Gastrocnemius medialis (tissue), 4 donors: ENCODE results near the gene DBNDD1.

Source experiments
- POLR2A ChIP-seq, 2 donors: fragments of 450-650 bp; IDR thresholded peaks; one replicate each; pipeline ENCODE4 v1.6.1; 2017; ENCODE audit warnings: antibody characterized with exemption in 2 of 2, mild to moderate bottlenecking in 2 of 2, moderate library complexity in 2 of 2
- TF ChIP-seq, protein P1 (sequence below), 5 experiments: fragments of 450-650 bp in 3 of 5; fragments of 200-600 bp in 2 of 5; sonication (generic) in 2 of 5; IDR thresholded peaks in 4 of 5; conservative IDR thresholded peaks in 1 of 5; 1 replicate in 4 of 5; 2 replicates in 1 of 5; pipeline ENCODE4 v1.5.1; 2016 to 2019; ENCODE audit warnings: antibody characterized with exemption in 5 of 5, mild to moderate bottlenecking in 3 of 5, moderate library complexity in 3 of 5

DNA sequence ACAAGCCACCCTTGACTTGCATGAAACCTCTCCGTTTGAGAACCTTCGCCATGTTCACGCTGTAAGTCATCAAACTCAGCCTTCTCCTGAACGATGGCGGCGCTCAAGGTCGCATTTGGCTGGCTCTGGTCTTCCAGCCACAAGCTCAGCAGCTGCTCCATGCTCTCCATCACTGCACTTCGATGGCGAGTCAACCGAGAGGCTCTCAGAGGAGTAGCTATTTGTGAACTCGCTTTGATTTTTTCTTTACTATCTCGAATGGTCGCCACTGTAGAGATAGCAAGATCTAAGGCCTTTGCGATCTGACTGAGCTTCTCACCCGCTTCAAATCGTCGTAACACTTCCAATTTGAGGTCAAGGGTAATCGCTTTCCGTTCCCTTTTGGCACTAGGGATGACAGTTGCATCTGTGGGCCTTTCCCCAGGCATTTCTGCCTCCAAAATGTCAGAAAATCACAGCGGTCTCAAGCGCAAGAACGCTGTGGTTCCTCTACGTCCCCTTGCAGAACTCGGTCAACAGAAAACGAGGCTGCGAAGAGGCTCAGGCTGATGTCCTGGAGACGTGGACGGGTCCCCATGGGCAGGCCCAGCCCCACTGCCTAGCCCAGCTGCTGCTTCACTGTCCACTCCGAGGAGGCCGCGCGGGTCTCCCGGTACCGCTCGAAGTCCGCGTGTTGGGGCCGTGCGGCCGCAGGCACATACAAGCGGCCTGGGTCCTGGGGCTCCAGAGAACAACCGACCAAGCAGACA, 47.6 kb downstream of the DBNDD1 start:
- TF ChIP-seq, protein P1, sequence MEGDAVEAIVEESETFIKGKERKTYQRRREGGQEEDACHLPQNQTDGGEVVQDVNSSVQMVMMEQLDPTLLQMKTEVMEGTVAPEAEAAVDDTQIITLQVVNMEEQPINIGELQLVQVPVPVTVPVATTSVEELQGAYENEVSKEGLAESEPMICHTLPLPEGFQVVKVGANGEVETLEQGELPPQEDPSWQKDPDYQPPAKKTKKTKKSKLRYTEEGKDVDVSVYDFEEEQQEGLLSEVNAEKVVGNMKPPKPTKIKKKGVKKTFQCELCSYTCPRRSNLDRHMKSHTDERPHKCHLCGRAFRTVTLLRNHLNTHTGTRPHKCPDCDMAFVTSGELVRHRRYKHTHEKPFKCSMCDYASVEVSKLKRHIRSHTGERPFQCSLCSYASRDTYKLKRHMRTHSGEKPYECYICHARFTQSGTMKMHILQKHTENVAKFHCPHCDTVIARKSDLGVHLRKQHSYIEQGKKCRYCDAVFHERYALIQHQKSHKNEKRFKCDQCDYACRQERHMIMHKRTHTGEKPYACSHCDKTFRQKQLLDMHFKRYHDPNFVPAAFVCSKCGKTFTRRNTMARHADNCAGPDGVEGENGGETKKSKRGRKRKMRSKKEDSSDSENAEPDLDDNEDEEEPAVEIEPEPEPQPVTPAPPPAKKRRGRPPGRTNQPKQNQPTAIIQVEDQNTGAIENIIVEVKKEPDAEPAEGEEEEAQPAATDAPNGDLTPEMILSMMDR (IDR thresholded peaks at IDR 0.05 in 4 of 5, conservative IDR thresholded peaks at IDR 0.05 in 1 of 5), result no peak
- no peak for TF ChIP-seq POLR2A (IDR thresholded peaks at IDR 0.05)
